Stimulated activated CD4-positive, alpha-beta T cell treated with anti-CD3 and anti-CD28 coated beads, Interleukin-12 subunit alpha, Interleukin-12 subunit beta, amount 100 ng/mL, for 4 hours (primary cell): ENCODE data around the gene TTC23L.
"Not testable (repeated sequence)": the region's sequence is repeated elsewhere in the genome, so short reads cannot be mapped to it uniquely, and the experiment has no call there.

ENCODE experiments used
- DNase-seq: peaks from one replicate; pipeline ENCODE4 v3.0.0-alpha.2; 2020

Gene TTC23L, protein sequence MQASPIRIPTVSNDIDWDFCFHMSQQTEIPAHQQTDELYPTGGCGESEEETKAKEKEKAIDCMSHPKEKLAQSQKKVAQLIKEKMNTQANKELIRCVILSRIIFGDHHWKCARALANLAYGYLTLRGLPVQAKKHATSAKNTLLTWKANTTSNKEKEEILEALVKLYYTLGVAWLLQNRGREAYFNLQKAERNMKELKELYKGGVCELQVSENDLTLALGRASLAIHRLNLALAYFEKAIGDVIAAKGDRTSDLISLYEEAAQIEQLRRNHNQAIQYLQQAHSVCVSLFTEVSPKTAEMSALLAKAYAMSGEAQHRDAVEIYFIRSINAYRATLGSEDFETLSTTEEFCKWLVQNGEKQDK

DNA sequence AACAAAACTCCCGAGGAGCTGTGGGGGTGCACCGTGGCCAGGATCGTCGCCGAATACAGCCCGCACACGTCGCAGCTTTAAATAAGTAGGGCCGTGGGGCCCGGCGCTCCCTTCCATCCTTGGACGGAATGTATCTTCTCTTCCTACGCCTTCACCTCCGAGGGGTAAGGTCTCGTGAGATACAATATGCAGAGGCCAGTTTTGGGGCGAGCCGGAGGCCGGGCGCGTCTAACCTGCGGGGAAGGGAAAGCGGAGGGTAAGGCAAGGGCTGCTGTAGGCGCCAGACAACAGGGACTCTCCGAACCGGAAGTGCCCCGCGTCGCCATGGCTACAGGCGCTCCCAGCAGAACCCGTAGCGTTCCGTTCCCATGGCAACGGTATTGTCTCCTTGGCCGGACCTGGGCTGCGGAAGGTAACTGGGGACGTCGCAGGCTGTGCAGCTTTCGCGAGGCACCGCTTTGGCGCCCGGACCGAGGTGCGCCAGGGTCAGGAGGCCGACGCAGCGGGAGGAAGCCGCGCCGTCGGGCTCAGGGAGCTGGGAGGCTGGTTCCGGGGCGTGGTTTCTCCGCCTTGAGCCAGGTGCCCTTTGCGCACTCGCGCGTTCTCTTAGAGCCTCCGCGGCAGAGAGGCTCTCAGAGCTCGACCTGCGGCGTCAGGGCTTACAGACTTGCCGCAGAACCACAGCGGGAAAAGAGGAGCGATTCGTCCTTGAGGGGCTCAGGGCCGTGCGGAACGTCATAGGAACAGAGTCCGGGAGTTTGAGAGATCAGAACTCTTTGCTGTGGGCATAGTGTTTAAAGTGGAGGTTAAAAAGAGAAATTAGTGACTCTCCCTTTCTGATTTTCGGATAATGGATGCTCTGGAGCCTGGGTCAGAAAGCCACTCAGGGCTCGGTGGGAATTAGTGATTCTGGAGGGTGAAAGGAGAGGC lies at the start of gene TTC23L:
TSS of gene TTC23L (plus strand) at position 380 of the 930 bp plus-strand sequence. CDS start 1,508 bp downstream, outside the sequence.
- DNase-seq, result peak; percentile 85

DNA sequence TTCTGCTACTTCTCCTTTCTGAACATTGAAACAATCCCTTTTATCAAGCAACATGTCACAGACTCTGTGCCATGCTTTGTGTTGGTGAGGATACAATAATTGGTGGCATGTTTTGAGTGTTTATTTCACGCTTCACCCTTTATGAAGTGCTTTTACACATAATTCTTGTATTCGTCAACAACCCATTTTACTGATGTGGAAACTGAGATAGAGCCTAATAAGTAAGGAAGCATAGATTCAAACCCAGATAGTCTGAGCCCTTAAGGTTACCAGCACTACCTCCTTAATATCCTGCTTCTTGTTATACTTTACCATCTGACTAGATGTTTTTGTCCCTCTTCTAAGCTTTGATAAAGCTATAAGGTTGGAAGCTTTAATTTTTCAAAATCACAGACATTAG lies 49.3 kb upstream of the TTC23L start:
- no peak for DNase-seq

DNA sequence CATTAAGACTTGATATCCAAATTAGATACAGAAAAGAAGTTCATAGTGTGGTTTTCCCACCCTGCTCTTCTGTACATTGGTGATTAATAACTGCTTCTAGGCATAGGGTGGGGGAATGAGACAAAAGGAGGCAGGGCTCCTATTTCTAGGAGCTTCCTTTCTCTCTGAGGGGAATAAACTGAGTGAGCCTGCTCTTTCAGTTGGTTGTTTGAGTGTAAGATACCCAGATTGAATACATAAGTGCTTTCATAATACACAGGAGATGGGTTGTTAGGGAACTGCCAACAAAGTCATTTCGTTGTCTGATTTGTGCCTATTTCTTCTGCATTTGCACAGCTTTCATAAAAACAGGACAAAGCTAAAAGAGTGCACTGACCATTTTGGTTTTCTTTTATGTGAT lies 48.9 kb upstream of the TTC23L start:
- no peak for DNase-seq

DNA sequence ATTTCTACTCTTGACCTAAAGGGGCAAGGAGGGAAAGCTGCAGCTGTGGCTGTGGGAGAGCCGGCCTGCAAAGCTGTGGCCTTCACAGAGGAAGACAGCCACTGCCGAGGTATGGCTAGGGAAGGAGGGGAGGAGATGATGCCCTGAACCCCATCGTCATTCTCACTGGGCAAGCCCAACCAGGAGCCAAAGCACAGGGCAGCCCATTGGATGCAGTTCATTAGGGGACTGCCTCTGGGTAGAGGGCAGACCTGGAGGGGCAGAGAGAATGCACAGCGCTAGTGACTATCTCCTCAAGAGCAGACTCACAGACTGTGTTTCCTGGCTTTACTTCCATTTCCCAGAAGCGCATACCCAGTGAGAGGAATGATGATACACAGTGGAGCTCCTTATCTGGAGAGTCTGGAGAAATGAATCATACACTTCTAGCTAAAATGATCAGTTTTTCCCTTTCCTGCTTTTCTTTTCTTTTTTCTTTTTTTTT lies 47.2 kb upstream of the TTC23L start:
- DNase-seq, result no peak

DNA sequence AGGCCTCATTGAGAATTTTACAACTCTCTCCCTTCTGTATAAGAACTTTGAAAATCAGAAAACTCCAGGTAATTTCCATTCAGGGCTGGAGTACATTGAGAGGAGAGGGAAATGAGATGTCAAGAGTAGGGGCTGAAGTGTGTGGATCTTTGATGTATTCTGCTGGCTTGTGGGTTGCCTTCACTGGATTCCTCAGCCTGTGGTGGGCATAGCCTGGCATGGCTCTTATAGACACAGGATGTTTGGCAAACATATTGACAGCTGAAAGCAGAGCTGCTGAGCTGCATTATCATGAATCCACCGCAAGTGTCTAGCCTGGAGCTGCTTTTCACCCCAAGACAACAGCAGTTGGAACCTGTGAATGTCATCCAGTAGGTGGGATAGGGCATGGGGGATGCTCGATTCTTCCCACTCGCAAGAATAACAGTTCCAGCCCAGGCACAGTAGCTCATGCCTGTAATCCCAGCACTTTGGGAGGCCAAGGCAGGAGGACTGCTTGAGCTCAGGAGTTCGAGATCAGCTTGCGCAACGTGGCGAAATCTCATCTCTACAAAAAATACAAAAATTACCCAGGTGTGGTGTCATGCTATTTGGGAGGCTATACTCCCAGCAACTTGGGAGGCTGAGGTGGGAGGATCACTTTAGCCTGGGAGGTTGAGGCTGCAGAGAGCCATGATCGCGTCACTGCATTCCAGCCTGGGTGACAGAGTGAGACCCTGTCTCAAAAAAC lies 36.0 kb upstream of the TTC23L start:
- no peak for DNase-seq

DNA sequence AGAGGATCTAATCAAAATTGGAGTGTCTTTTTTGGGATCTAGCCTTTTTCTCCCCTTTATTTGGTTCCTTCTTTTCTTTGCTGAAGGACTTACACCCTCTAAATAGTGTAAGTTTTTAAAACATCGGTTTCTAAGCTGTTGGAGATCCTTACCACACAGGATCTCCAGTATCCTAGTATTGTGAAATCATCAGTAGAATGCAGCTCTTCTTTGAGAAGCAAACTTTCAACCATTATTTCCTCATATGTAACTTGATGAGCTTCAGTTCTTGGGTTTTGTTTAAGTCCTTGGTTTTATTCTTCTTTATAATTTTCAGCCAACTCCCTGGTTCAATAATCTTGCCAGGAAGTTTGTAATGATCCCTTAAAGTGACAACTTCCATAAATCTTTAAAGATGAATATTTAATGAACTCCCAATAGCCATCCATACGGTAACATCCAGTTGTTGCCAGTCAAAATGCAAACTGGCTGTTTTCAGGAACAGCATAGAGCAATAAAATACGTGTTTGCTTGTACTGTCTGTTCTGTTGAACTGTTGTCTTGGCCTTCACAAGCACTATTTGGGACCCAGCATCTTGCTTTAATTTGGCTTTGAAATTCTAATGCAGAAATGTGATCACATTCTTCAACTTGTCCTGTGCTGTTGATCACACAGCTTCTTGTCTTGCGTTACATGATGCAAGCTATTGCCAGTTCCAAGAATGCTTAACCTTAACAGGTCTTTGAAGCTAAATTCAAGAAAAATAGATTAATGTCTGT lies 34.8 kb upstream of the TTC23L start:
- DNase-seq, result no peak

DNA sequence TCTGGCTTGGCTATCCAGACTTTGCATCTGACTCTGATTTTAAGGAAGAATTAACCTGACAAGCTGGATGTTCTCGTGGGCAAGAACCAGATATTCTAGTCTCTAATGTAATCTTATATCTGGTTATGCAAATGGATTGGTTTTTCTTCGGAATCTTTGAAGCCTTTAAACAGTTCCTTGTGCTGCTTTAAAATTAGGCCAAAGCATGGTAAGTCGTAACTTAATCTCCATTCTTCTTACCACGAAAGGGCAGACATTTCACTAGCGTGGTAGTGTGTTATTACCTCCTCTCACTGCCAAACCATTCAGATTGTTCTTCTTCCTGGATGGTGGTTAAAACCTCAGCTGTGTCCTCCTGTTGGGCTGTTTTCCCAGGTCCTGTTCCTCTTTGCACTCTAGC lies 34.1 kb upstream of the TTC23L start:
- no peak for DNase-seq

DNA sequence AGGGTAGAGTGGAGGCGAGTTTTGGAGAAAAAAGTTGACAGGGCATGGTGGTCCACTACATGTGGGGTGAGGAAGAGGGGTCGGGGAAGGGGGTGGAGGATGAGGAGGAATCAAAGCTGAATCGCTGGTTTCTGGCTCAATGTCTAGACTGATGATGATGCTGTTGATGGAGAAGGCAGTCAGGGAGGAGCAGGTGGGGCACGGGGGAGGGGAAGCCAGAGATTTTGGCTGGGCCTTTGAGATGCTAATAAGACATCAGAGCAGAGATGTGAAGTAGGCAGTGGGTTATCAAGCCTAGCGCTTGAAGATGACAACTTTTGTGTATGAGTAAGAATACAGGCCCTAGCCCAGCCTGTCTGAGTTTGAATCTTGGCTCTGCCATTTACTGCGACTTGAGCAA lies 32.4 kb upstream of the TTC23L start:
- no peak for DNase-seq

DNA sequence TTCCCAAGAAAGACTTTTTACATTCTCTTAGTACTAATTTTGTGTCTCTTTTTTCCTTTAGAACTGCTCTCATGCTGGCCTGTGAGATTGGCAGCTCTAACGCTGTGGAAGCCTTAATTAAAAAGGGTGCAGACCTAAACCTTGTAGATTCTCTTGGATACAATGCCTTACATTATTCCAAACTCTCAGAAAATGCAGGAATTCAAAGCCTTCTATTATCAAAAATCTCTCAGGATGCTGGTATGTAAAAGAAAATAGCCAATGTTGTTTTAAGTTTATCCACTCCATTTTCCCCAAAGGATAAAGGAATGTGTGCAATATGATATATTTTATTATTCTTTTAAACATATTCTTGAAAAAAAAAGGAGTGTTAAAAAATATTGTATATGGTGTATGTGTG lies 27.3 kb upstream of the TTC23L start:
- DNase-seq, result no peak

DNA sequence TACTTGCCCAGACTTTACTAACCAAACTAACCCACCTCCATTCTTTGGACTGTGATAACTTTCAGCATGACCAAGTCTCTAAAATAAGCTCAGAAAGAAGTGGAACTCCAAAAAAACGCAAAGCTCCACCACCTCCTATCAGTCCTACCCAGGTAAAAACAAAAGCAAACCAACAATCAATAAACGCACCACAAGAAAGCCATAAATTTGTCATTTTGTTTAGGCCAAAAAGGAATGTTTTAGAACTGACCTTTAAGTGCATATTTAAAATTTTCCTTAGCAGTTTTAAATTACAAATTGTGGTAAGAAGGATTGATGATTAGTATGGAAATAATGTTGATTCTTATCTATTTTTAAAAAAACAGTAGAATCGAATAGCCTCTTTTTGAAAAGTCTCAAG lies 25.5 kb upstream of the TTC23L start:
- DNase-seq, result no peak

DNA sequence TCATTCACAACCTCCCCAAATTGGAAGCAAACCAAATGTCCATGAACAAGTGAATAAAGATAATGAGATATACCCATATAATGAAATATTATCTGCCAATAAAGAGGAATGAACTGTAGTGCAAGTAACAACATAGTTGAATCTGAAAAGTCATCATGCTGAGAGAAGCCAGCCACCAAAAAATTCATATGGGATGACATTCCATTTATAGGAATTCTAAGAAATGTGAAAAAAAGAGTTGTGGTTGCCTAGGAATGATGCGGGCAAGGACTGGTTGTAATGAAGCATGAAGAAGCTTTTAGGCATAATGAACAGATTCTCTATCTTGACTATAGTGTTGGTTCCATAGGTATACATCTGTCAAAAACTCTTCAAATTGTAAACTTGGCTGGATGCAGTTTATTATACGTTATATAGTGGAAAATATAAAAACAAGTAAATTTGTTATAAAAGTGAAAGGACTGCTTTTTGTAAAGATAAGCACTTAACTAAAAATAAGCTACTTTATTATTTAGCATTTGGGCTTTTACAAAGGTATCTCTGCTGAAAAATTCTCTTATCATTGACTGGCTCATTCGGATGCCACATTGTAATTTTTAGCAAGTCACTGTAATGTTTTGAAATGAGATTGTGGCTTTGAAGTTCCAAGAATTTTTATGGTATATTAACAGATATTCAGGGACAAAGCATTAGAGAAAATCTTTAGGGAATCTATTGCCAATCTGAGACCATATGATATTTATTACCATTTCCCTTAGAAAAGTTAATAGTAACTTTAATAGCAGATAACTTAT lies 21.2 kb upstream of the TTC23L start:
- no peak for DNase-seq

DNA sequence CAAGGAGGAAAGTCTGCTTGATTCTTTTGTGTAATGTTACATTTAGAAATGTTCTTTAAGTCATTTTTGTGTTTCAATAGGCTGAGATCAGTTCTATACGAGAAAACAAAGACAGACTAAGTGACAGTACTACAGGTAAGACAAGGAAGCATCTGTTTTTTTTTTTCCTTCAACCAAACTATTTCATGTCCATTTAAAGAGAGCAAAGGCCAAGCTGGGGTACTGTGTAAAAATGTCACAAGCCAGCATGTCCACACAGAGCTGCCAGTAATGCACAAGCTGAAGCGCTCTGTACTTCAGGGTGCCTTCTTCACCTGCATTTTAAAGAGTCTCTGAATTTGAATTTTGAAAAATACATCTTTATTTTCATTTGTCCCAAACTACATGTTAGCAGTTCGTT lies 20.2 kb upstream of the TTC23L start:
- DNase-seq, result no peak

DNA sequence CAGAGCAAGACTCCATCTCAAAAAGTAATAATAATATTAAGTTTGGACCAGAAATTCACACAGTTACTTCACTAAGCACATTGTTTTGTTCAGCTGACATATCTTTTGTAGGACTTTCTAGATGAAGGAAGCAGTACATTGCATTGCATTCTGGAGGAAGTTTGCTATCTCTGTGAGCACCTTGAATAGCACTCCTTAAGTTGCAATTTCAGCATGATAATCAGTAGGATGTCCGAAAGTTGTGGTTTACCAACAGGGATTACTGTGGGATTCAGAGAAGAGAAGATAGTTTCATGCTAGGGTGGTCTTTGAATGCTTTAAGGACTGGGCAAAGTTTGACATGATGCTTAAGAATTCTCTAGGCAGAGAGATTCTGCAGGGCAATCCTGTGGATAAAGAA lies 18.4 kb upstream of the TTC23L start:
- DNase-seq, result no peak

DNA sequence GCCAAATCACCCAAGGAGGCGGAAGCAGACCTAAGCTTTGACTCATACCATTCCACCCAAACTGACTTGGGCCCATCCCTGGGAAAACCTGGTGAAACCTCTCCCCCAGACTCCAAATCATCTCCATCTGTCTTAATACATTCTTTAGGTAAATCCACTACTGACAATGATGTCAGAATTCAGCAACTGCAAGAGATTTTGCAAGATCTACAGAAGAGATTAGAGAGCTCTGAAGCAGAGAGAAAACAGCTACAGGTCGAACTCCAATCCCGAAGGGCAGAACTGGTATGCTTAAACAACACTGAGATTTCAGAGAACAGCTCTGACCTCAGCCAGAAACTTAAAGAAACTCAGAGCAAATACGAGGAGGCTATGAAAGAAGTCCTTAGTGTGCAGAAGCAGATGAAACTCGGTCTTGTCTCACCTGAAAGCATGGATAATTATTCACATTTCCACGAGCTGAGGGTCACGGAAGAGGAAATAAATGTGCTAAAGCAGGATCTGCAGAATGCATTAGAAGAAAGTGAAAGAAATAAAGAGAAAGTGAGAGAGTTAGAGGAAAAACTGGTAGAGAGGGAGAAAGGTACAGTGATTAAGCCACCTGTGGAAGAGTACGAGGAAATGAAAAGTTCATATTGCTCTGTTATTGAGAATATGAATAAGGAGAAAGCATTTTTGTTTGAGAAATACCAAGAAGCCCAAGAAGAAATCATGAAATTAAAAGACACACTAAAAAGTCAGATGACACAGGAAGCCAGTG lies 15.8 kb upstream of the TTC23L start:
- no peak for DNase-seq

DNA sequence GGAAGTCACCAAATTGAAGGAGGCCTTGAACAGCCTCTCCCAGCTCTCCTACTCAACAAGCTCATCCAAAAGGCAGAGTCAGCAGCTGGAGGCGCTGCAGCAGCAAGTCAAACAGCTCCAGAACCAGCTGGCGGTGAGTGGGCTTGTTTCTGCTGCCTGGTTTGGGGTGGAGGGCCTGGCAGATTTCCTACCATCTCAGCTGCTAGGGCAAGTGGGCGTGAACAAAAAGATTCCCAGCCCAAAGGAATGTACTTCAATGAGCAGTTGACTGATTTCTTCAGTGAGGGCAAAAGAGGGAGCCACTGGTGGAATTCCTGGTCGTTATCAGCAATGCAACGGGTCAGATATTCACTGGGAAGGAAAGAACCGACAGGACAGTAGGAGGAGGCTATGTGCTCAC lies 12.6 kb upstream of the TTC23L start:
- no peak for DNase-seq

DNA sequence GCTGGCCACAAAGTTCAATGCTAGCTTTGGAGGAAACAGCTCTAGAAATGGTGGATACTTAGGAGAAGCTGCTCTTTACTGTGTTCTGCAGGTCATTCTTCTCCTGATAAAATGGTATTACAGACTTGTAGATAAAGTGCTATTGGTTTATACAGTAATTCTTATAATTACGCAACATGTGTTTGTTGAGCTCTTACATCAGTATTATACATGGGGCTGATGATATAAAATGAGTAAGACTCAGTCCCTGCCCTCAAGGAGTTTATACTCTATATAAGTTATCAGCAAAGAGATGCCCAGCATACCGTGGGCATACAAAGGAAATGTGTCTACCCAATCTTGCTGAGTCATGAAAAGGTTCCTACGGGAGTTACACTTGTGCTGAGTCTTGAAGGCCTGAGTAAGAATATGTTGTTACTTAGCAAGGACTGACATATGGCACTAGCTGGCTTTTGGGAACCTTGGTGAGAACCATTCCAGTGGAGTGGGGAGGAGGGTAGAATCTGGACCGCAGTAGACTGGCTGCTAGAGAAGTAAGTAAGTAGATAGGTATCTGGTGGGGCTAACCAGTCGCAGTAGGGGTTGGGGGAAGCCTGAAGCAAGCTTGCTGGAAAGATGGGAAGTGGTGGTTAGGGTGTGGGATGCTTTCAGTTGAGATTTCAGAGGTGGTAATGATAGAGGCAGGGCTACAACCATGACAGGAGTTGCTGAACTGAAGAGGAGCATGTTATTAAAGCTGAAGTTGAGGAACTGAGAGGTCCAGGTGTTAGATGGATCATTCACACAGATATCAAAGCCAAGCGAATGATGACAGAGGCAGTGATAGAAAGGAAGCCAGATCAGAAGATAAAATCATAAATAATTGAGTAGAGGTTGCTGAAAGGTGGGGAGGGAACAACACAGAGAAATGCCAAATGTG lies 11.1 kb upstream of the TTC23L start:
- no peak for DNase-seq

DNA sequence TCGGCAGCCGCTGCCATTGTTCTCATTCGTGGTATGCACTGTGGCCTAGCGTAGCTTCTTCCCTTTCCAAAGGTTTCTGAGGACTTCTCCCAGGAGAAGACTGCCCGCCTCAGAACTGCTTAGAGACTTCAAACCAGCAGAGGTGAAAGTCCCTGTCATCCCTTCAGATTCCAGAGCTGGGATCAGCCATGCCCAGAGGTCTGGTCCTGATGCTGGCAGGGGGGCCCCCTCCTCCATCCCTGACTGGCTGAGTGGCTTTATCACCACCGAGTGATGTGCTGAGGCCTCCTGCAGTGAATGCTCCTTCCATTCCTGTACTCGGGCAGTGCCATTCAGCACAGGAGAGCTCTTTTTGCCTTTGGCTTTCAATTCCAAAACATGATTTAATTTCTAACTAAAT lies 8.1 kb upstream of the TTC23L start:
- DNase-seq, result not testable (repeated sequence)

DNA sequence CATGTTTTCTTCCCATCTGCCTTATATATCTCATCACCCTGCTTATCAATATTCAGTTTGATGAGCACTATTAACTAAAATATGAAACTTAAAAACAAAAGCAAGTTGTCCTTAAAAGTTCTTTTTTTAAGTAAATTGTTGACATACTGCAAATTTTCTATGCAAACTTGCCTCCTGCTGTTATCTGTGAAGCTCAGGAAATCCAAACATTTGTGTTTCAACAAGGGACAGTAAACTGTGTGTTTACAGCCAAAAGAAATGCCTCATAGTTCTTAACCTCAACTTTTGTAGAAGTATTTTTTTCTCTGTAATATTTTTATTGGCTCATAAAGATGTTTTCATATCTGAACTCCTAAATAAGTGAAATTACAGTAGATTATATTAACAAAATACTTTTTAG lies 7.7 kb upstream of the TTC23L start:
- DNase-seq, result no peak

DNA sequence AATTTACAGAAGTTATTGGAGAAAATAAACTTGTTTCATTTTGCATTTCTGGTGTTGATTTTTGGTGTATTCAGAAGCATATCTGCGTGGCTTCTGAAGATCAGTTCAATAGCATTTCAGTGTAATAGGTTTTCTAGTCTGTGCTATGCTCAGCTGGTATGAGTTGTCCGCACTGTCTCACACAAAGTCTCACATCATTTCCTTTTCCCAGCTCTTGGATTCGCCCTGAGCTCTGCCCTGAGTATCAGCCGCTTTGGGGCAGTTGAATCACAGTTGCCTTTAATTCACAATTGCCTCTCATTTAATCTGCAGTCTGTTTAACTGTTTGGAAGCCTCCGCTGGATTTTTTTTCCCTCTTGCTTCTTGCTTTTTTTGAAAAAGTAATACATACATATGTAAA lies 6.4 kb upstream of the TTC23L start:
- no peak for DNase-seq

DNA sequence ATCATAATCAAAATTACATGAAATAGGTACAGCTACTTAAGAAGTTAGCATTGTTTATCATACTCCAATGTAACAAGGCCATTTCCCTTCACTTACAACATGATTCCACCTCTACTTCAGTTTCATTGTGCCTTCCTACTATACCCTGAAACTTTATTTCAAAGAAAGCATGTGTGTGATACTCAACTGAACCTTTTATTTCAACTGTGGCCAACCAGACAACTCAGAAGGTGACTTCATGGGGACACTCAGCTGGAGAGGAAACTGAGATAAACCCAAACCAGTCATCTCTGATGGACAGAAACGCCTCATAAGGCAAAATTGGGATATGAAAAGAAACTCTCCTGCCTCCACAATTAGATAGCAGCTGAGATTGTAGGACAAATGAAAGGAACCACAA lies 5.9 kb upstream of the TTC23L start:
- DNase-seq, result no peak
